Measurements from ENCODE around the gene IRAG1. TPM values are rescaled to one million over a fixed set of nuclear protein-coding genes. Genes with fewer than 3 reads are reported as not detected.

The IRAG1 gene
- total RNA-seq, 1 experiment from 2014 or later = 0.21 TPM

DNA sequence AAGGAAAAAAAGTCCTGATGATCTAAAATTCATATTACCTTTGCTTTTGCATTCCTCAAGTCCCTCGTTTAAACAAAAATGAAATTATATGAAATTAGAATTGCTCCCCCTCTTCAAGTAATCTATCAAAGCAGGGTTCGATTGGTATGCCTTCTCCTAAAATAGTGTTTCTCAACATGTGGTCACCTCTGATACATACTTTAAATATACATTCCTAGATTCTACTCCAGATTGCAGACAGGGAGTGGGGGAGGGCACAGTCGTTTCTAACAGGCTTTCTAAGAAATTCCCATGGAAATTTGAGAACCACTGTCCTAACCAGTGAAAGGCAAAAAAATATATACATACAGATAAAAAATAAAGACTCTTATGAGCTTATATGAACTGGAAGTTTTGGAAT, 22.6 kb upstream of the IRAG1 start:
- intact Hi-C loops (cut with micrococcal nuclease; ENCODE audit: unreplicated experiment) = no loop called here
- in situ Hi-C loops (cut with HindIII; ENCODE audit: low pct_unique_long_range_greater_than_20kb, low sequenced_read_pairs) = no loop called here
- POLR2A ChIA-PET = interaction anchor here (0.7 kb wide), 1 partner anchor 105 kb away, joined by 3 read pairs; no protein-coding TSS in a partner anchor
- DNase-seq (ENCODE audit: low read depth, low spot score) (no peak), ATAC-seq (no peak)
- no peaks in the 10 kb centered on the region for H3K9me3 ChIP-seq (ENCODE audit: control insufficient read depth, insufficient read depth, low read depth, low read length)
- CTCF ChIA-PET = no interaction called here
- peaks cover 4% of the 10 kb centered on the region; the same call in 1 of the 2 replicates for H3K4me1 ChIP-seq (ENCODE audit: control insufficient read depth, insufficient read depth, low read length)
- BruUV-seq (replicated peaks) = no TSS peak
- no peak overlapping the region for H3K4me3 ChIP-seq (ENCODE audit: low read depth in 2 of 2, low read length in 2 of 2)
- no peak for TF ChIP-seq TCF7L2 (IDR thresholded peaks at IDR 0.05; ENCODE audit: low read depth, low read length)
- TF ChIP-seq POLR2AphosphoS5 (IDR thresholded peaks at IDR 0.05; ENCODE audit: low read depth, low read length) = no peak
- TF ChIP-seq SIN3A (IDR thresholded peaks at IDR 0.05; ENCODE audit: borderline replicate concordance, insufficient read depth, low read depth, low read length) = no peak
- TF ChIP-seq REST (IDR thresholded peaks at IDR 0.05; ENCODE audit: insufficient read depth in 1 of 2, low read depth in 2 of 2, low read length in 1 of 2) = no peak
- TF ChIP-seq, protein P1, sequence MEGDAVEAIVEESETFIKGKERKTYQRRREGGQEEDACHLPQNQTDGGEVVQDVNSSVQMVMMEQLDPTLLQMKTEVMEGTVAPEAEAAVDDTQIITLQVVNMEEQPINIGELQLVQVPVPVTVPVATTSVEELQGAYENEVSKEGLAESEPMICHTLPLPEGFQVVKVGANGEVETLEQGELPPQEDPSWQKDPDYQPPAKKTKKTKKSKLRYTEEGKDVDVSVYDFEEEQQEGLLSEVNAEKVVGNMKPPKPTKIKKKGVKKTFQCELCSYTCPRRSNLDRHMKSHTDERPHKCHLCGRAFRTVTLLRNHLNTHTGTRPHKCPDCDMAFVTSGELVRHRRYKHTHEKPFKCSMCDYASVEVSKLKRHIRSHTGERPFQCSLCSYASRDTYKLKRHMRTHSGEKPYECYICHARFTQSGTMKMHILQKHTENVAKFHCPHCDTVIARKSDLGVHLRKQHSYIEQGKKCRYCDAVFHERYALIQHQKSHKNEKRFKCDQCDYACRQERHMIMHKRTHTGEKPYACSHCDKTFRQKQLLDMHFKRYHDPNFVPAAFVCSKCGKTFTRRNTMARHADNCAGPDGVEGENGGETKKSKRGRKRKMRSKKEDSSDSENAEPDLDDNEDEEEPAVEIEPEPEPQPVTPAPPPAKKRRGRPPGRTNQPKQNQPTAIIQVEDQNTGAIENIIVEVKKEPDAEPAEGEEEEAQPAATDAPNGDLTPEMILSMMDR (IDR thresholded peaks at IDR 0.05) = no peak
- no peak overlapping the region for H3K27ac ChIP-seq (ENCODE audit: low read length)
- no peaks in the 10 kb centered on the region for H3K36me3 ChIP-seq (ENCODE audit: control insufficient read depth, insufficient read depth, low read length)
- H3K27me3 ChIP-seq (ENCODE audit: control insufficient read depth, insufficient read depth, low read length) = peaks cover 3% of the 10 kb centered on the region; the same call in 1 of the 2 replicates

- H3K27ac ChIP-seq (ENCODE audit: low read length) = no peak overlapping the region
- POLR2A ChIA-PET = interaction anchor here (0.7 kb wide), 1 partner anchor 106 kb away, joined by 3 read pairs; no protein-coding TSS in a partner anchor
- DNase-seq (ENCODE audit: low read depth, low spot score) (no peak), ATAC-seq (no peak)
- in situ Hi-C loops (cut with HindIII; ENCODE audit: low pct_unique_long_range_greater_than_20kb, low sequenced_read_pairs) (no loop called here), intact Hi-C loops (cut with micrococcal nuclease; ENCODE audit: unreplicated experiment) (no loop called here)
- TF ChIP-seq POLR2AphosphoS5 (IDR thresholded peaks at IDR 0.05; ENCODE audit: low read depth, low read length) (no peak), REST (IDR thresholded peaks at IDR 0.05; ENCODE audit: insufficient read depth in 1 of 2, low read depth in 2 of 2, low read length in 1 of 2) (no peak), SIN3A (IDR thresholded peaks at IDR 0.05; ENCODE audit: borderline replicate concordance, insufficient read depth, low read depth, low read length) (no peak), TCF7L2 (IDR thresholded peaks at IDR 0.05; ENCODE audit: low read depth, low read length) (no peak)
- TF ChIP-seq, protein P1 (IDR thresholded peaks at IDR 0.05) = no peak
- H3K4me1 ChIP-seq (ENCODE audit: control insufficient read depth, insufficient read depth, low read length) = peaks cover 4% of the 10 kb centered on the region; the same call in 1 of the 2 replicates
- H3K9me3 ChIP-seq (ENCODE audit: control insufficient read depth, insufficient read depth, low read depth, low read length) = no peaks in the 10 kb centered on the region
- no TSS peak for BruUV-seq (replicated peaks)
- peaks cover 3% of the 10 kb centered on the region; the same call in 1 of the 2 replicates for H3K27me3 ChIP-seq (ENCODE audit: control insufficient read depth, insufficient read depth, low read length)
- no peak overlapping the region for H3K4me3 ChIP-seq (ENCODE audit: low read depth in 2 of 2, low read length in 2 of 2)
- no peaks in the 10 kb centered on the region for H3K36me3 ChIP-seq (ENCODE audit: control insufficient read depth, insufficient read depth, low read length)
- CTCF ChIA-PET = no interaction called here
Observed at GRCh38 chr11:10715571-10715970, 22.0 kb upstream of the IRAG1 start.
